ENCODE results near the gene RUFY1. TPM values are rescaled to one million over a fixed set of nuclear protein-coding genes. Genes with fewer than 3 reads are reported as not detected.
"Not testable (repeated sequence)": the region's sequence is repeated elsewhere in the genome, so short reads cannot be mapped to it uniquely, and the experiment has no call there.

The RUFY1 gene
- total RNA-seq, 6 experiments from 2014 or later, result 17.6 to 24.2 (median 19.5) TPM

- H3K27ac ChIP-seq; DNase-seq; intact Hi-C loops (cut with DNase I); H3K4me3 ChIP-seq; H3K4me1 ChIP-seq; H3K9me3 ChIP-seq; H3K36me3 ChIP-seq; H3K27me3 ChIP-seq: not testable (repeated sequence)
- WGBS (ENCODE audit: insufficient coverage, low coverage, low lambda C conversion rate, missing lambda C conversion rate), result 88% methylated on average over 3 of the region's 5 CpGs
- ATAC-seq, result peak in 1 of 4 donors; percentile 9
Measured at GRCh38 chr5:179644766-179645165, 94.4 kb downstream of the RUFY1 start.

DNA sequence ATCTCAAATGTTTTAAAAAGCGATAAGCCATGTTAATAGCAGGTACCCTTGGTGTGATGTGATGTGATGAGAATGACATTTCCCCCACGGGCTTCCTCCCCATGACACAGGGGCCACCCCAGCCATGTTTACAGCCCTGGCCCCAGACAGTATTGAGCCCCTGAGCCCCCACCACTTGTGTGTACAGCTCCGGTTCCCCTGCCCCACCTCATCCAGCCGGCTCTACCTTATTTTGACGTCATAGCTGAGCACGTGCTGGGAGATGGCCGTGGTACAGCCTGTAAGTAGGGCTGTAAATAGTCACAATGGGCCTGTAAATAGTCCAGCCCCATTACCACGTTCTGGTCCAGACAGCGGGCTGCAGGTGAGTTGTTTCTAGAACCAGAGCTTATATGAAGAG, 98.1 kb downstream of the RUFY1 start:
- DNase-seq (no peak), ATAC-seq (no peak)
- intact Hi-C loops (cut with DNase I), result no loop called here
- Histone ChIP-seq H3K36me3 (no peaks in the 10 kb centered on the region), H3K4me1 (no peaks in the 10 kb centered on the region), H3K27ac (no peak overlapping the region), H3K4me3 (no peak overlapping the region), H3K9me3 (no peaks in the 10 kb centered on the region), H3K27me3 (no peaks in the 10 kb centered on the region)
- 73% methylated on average over 3 of the region's 9 CpGs for WGBS (ENCODE audit: insufficient coverage, low coverage, low lambda C conversion rate, missing lambda C conversion rate)
- no peak for TF ChIP-seq CTCF (IDR thresholded peaks at IDR 0.05)
- TF ChIP-seq POLR2A (IDR thresholded peaks at IDR 0.05), result no peak

GRCh38 chr5:179649166-179649703, 98.9 kb downstream of the RUFY1 start:
- H3K4me3 ChIP-seq; intact Hi-C loops (cut with DNase I); DNase-seq; H3K27me3 ChIP-seq; H3K9me3 ChIP-seq; H3K4me1 ChIP-seq; H3K36me3 ChIP-seq; H3K27ac ChIP-seq: not testable (repeated sequence)
- no CpG with 5 or more reads among the region's 10 CpGs for WGBS (ENCODE audit: insufficient coverage, low coverage, low lambda C conversion rate, missing lambda C conversion rate)
- peak in 1 of 4 donors; percentile 27 for ATAC-seq

- ATAC-seq; H3K36me3 ChIP-seq; H3K4me1 ChIP-seq; H3K4me3 ChIP-seq; DNase-seq; intact Hi-C loops (cut with DNase I); H3K27me3 ChIP-seq; H3K27ac ChIP-seq; H3K9me3 ChIP-seq: not testable (repeated sequence)
- 72% methylated on average over 2 of the region's 26 CpGs for WGBS (ENCODE audit: insufficient coverage, low coverage, low lambda C conversion rate, missing lambda C conversion rate)
Measured at GRCh38 chr5:179650245-179650644, 99.9 kb downstream of the RUFY1 start.

DNA sequence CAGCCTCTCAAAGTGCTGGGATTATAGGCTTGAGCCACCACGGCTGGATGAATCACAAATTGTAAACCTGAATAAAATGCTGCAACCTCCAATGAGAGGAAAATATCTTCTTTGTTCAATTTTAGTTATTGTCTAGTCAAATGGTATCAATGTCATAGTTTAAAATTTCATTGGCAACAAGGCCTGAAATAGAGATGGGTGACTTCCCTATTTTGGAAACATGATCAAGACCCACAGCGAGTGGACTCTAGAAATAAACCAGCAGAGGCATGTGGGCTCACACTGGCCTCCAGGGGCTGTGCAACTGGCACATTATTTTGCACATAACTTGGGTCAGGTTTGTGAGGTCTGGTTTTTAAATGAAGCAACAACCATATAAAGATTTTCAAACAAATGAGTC, 102.8 kb downstream of the RUFY1 start:
- 67% methylated on average over 1 of the region's 2 CpGs for WGBS (ENCODE audit: insufficient coverage, low coverage, low lambda C conversion rate, missing lambda C conversion rate)
- H3K4me3 ChIP-seq; H3K27ac ChIP-seq; H3K36me3 ChIP-seq; H3K4me1 ChIP-seq; ATAC-seq; intact Hi-C loops (cut with DNase I); H3K27me3 ChIP-seq; H3K9me3 ChIP-seq; DNase-seq: not testable (repeated sequence)

DNA sequence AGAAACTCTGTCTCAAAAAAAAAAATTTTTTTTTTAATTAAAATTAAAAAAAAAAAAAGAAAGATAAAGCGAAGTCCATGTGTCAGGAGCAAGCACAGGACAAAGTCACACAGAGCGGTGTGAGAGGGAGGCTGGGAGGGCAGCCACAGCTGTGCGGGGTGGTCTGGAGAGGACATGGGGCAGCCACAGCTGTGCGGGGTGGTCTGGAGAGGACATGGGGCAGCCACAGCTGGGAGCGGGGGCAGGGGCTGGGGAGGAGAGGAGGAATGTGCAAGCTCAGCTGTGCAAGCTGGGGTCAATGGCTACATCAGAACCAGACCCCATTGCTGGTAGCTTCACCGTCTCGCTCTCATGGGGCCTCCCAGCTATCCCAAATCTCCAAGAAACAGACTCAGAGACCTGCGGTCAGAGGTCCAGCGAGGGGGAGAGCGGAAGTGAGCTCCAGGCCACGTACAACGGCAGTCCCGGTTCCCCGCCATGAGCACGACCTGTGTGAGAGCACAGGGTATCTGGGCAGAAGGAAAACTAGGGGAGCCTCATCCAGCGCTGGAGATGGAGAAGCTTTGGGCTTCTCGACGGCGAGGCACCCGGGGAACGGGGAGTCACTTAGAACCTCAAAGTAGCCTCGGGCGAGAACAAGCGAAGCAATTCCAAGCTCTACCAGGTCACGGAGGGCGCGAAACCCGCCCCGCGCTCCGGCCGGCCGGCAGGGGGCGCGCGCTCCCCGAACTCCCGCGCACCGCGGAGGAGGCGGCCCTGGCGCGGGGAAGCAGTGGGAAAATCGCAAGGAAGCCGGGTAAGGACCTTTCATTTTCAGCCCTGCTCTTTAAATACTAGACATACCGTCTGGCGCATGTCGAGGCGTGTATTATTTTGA, 107.2 kb downstream of the RUFY1 start:
- intact Hi-C loops (cut with DNase I); H3K4me1 ChIP-seq; H3K27ac ChIP-seq; H3K27me3 ChIP-seq; H3K9me3 ChIP-seq; H3K36me3 ChIP-seq: not testable (repeated sequence)
- WGBS (ENCODE audit: insufficient coverage, low coverage, low lambda C conversion rate, missing lambda C conversion rate), result 21% methylated on average over 9 of the region's 50 CpGs
- ATAC-seq (peak; percentile 94 to 99 (median 98)), DNase-seq (peak in 1 of 3 donors; percentile 28)
- peak overlapping the region in 1 of 3 donors; percentile 25 for H3K4me3 ChIP-seq

DNA sequence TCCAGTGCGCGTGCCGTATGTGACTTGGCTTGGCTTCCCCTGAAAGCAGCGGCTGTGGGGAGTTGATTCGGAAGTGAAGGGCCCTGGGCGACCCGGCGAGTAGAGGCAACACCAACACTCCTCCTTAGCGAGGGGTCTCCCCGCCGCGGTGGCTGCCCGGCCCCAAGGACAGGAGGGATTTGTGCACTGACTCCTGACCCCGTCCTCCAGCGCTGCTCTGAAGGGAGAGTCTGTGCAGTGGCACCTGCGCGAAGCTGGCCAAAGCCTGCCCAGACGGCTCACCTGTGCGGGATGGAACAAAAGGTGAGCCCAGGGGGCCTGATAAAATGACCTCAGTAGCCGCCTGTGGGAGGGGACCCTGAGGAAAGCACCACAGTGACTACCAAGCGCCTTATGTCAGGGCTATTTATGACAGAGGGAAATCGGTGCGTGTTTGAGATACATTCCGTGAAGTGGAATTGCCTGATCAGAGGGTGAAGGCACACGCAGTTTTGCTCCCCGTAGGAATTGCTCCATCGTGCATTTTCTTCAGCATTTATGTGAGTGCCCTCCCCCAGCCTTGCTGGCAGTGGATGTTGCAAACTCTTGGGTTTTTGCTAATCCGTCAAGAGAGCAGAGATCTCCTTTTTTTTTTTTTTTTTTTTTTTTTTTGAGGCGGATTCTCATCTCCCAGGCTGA, 108.0 kb downstream of the RUFY1 start:
- H3K36me3 ChIP-seq; intact Hi-C loops (cut with DNase I); H3K9me3 ChIP-seq; H3K4me1 ChIP-seq; H3K27ac ChIP-seq; H3K27me3 ChIP-seq; DNase-seq: not testable (repeated sequence)
- WGBS (ENCODE audit: insufficient coverage, low coverage, low lambda C conversion rate, missing lambda C conversion rate), result 5% methylated on average over 9 of the region's 29 CpGs
- H3K4me3 ChIP-seq, result peak overlapping the region; percentile 31 to 45 (median 44)
- ATAC-seq, result peak; percentile 50 to 58 (median 56)

Small RNA genes within 50 kb of the gene (small RNA-seq; reads per million reads assigned to genes)
- 0 reads per million in 2 experiments for gene AC136628.3
- 0 reads per million in 2 experiments for gene RF00017

Other genes starting within 250 kb of the RUFY1 start
- gene ADAMTS2, start 205.1 kb upstream of the RUFY1 start, total RNA-seq, result 10 to 100 TPM in 5 of 6 experiments, 1 to 10 TPM in 1; 6.3 to 18.9 (median 13.5) TPM
- 100 to 1,000 TPM; 140 to 305 (median 219) TPM for gene HNRNPH1, start 73.1 kb downstream of the RUFY1 start, total RNA-seq
- not detected for gene CBY3, start 130.5 kb downstream of the RUFY1 start, total RNA-seq
- 100 to 1,000 TPM; 363 to 606 (median 456) TPM for gene CANX, start 148.4 kb downstream of the RUFY1 start, total RNA-seq
- 1 to 10 TPM; 6.2 to 8.8 (median 8.0) TPM for gene MAML1, start 182.3 kb downstream of the RUFY1 start, total RNA-seq
- 1 to 10 TPM in 3 of 6 experiments, under 1 TPM in 2, not detected in 1; 0.73 to 1.7 (median 1.4) TPM for gene LTC4S, start 243.4 kb downstream of the RUFY1 start, total RNA-seq

Measured in right lobe of liver (tissue), 6 donors.